Thoracic aorta (tissue), 2 donors: Measurements from ENCODE around the gene CR1. TPM values are rescaled to one million over a fixed set of nuclear protein-coding genes. Genes with fewer than 3 reads are reported as not detected.
"Not testable (repeated sequence)": the region's sequence is repeated elsewhere in the genome, so short reads cannot be mapped to it uniquely, and the experiment has no call there.

Source experiments
- ATAC-seq: fragments of 150-250 bp; one replicate; pipeline ENCODE4 v1.8.0; 2017; ENCODE audit warnings: low read depth; ENCODE audit not compliant: insufficient number of reproducible peaks, low FRiP score
- DNase-seq: peaks from one replicate; pipeline ENCODE4 v3.0.0-alpha.2; 2020; ENCODE audit warnings: low spot score
- H3K27ac ChIP-seq, 2 donors: fragments of 200-600 bp; sonication (generic); 1 replicate in 1 of 2; 2 replicates in 1 of 2; pipeline ENCODE4 v1.5.1; 2016; ENCODE audit warnings: mild to moderate bottlenecking in 2 of 2, moderate library complexity in 2 of 2
- H3K27me3 ChIP-seq: fragments of 200-600 bp; sonication (generic); replicated peaks from 2 replicates; pipeline ENCODE4 v1.6.0; 2016; ENCODE audit warnings: mild to moderate bottlenecking; ENCODE audit not compliant: insufficient read depth
- H3K36me3 ChIP-seq: fragments of 200-600 bp; sonication (generic); one replicate; pipeline ENCODE4 v1.5.1; 2016
- H3K4me1 ChIP-seq, 2 donors: fragments of 200-600 bp; sonication (generic); 1 replicate in 1 of 2; 2 replicates in 1 of 2; pipeline versions ENCODE4 v1.5.1 to v1.6.0; 2016; ENCODE audit warnings: low read depth in 2 of 2, mild to moderate bottlenecking in 1 of 2; ENCODE audit not compliant: control insufficient read depth in 1 of 2
- H3K4me3 ChIP-seq: fragments of 200-600 bp; sonication (generic); 2 replicates; pipeline ENCODE4 v1.5.1; 2016; ENCODE audit warnings: mild to moderate bottlenecking
- H3K9me3 ChIP-seq: fragments of 200-600 bp; sonication (generic); 2 replicates; pipeline ENCODE4 v1.5.1; 2016
- CTCF ChIP-seq: fragments of 200-600 bp; sonication (generic); IDR thresholded peaks from one replicate; pipeline ENCODE4 v1.5.1; 2019; ENCODE audit warnings: antibody characterized with exemption
- total RNA-seq, 2 donors: library from RNA; depleted of rRNA; stranded (reverse); fragments of >200 nt; gene quantifications; one replicate each; pipeline versions ENCODE4 v1.1.0 to v1.2.3, GENCODE V29; 2016

The CR1 gene
- total RNA-seq, 2 donors from 2014 or later, result 5.0 to 17.4 TPM

- ATAC-seq (no peak), DNase-seq (no peak)
- Histone ChIP-seq H3K27ac (no peak overlapping the region), H3K27me3 (no peaks in the 10 kb centered on the region), H3K36me3 (no peaks in the 10 kb centered on the region), H3K4me1 (peaks cover 0 to 5% of the 10 kb centered on the region in 2 donors), H3K4me3 (no peak overlapping the region), H3K9me3 (no peaks in the 10 kb centered on the region)
- no peak for TF ChIP-seq CTCF
These were observed 131.0 kb downstream of the CR1 start for GRCh38 chr1:207626972-207627337.

DNA sequence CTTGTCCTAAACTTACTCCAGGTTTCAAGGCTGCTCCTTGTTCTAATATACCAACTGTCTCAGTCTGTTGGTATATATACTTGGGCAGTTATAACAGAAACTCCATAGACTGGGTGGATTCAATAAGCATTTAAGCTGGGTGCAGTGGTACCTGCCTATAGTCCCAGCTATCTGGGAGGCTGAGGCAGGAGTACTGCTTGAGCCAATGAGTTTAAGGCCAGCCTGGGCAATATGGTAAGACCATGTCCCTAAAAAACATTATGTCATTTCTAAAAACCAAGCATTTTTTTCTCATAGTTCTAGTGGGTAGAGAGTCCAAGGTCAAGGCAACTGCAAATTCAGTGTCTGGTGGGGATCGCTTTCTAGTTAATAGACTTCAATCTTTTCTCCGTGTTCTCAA is 131.5 kb downstream of the CR1 start:
- no peaks in the 10 kb centered on the region for H3K27me3 ChIP-seq
- DNase-seq (no peak), ATAC-seq (no peak)
- H3K9me3 ChIP-seq, result no peaks in the 10 kb centered on the region
- no peak overlapping the region for H3K4me3 ChIP-seq
- H3K4me1 ChIP-seq, result peaks cover 0 to 5% of the 10 kb centered on the region in 2 donors
- H3K27ac ChIP-seq, result no peak overlapping the region
- no peak for TF ChIP-seq CTCF
- H3K36me3 ChIP-seq, result no peaks in the 10 kb centered on the region

DNA sequence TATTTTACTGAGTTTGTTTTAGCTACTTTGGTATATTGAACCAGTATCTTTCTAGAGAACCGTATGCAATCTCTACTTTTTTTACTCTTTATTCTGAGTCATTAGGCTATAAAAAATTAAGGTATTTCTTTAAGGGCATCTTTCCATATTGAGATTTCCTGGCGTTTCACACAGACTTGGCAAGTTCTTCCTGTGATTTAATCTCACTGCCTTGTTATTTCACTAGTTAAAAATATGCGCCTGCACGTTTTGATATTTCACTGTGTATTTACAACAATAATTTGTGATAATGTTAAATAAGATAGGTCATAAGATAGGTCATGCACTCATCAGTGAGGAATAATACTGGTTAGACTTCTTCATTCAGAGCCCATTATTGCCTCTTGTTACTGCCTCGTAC is 132.8 kb downstream of the CR1 start:
- ATAC-seq, result no peak
- no peak for DNase-seq
- no peaks in the 10 kb centered on the region for H3K9me3 ChIP-seq
- no peak overlapping the region for H3K4me3 ChIP-seq
- no peak for TF ChIP-seq CTCF
- no peak overlapping the region for H3K27ac ChIP-seq
- H3K4me1 ChIP-seq, result peaks cover 0 to 5% of the 10 kb centered on the region in 2 donors
- H3K36me3 ChIP-seq, result no peaks in the 10 kb centered on the region
- H3K27me3 ChIP-seq, result no peaks in the 10 kb centered on the region

GRCh38 chr1:207631137-207631536 is 135.2 kb downstream of the CR1 start:
- H3K27me3 ChIP-seq, result no peaks in the 10 kb centered on the region
- DNase-seq (no peak), ATAC-seq (no peak)
- H3K4me1 ChIP-seq, result peaks cover 0 to 5% of the 10 kb centered on the region in 2 donors
- H3K4me3 ChIP-seq, result no peak overlapping the region
- H3K27ac ChIP-seq, result no peak overlapping the region
- no peaks in the 10 kb centered on the region for H3K36me3 ChIP-seq
- H3K9me3 ChIP-seq, result no peaks in the 10 kb centered on the region
- no peak for TF ChIP-seq CTCF

- ATAC-seq, result no peak
- DNase-seq, result no peak
- H3K36me3 ChIP-seq, result no peaks in the 10 kb centered on the region
- no peak overlapping the region for H3K27ac ChIP-seq
- H3K27me3 ChIP-seq, result no peaks in the 10 kb centered on the region
- no peaks in the 10 kb centered on the region for H3K9me3 ChIP-seq
- H3K4me1 ChIP-seq, result peaks cover 0 to 5% of the 10 kb centered on the region in 2 donors
- H3K4me3 ChIP-seq, result no peak overlapping the region
- TF ChIP-seq CTCF, result no peak
These were observed 137.3 kb downstream of the CR1 start for GRCh38 chr1:207633226-207633625.

DNA sequence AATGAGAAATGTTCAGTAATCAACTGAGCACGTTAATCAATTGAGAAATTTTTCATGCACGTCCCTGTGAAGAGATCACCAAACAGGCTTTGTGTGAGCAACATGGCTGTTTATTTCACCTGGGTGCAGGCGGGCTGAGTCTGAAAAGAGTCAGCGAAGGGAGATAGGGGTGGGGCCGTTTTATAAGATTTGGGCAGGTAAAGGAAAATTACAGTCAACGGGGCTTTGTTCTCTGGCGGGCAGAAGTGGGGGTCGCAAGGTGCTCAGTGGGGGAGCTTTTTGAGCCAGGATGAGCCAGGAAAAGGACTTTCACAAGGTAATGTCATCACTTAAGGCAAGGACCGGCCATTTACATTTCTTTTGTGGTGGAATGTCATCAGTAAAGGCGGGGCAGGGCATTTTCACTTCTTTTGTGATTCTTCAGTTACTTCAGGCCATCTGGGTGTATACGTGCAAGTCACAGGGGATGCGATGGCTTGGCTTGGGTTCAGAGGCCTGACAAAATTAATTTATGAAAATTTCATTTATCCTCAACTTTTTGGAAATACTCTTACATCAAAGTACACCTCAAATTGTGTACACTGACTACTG is 137.8 kb downstream of the CR1 start:
- H3K27ac ChIP-seq, DNase-seq, H3K4me1 ChIP-seq, H3K4me3 ChIP-seq, H3K36me3 ChIP-seq, ATAC-seq, H3K27me3 ChIP-seq, H3K9me3 ChIP-seq: not testable (repeated sequence)

DNA sequence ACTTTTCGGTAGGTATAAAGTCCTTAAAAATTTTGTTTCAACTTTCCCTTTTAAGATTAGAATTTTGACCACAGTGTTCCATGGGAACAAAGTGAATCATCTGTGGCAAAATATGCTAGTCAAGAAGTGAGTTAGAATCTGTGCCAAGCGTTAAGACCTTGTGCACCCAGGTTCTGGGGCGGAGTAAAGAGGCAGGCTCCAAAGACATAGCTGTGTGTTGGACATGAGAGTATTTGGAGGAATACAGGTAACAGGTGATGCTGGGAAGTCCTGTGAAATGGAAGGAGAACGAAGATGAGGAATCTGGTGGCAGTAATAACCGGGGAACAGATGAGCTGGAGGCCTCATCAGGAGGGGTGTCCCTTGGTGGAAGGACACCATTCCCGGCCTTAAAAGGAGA is 138.3 kb downstream of the CR1 start:
- ATAC-seq, H3K36me3 ChIP-seq, H3K27ac ChIP-seq, DNase-seq, H3K4me1 ChIP-seq, H3K27me3 ChIP-seq, H3K9me3 ChIP-seq, H3K4me3 ChIP-seq: not testable (repeated sequence)

DNA sequence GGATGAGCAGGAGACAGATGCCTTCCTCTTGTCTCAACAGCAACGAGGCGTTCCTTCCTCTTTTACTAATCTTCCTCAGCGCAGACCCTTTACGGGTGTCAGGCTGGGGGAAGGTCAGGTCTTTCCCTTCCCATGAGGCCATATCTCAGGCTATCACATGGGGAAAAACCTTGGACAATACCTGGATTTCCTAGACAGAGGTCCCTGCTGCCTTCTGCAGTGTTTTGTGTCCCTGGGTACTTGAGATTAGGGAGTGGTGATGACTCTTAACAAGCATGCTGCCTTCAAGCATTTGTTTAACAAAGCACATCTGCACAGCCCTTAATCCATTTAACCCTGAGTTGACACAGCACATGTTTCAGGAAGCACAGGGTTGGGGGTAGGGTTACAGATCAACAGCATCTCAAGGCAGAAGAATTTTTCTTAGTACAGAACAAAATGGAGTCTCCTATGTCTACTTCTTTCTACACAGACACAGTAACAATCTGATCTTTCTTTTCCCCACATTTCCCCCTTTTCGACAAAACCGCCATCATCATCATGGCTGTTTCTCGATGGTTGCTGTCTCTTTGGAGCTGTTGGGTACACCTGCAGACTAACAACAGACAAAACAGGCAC is 139.7 kb downstream of the CR1 start:
- ATAC-seq, H3K36me3 ChIP-seq, H3K27me3 ChIP-seq, H3K4me1 ChIP-seq, H3K4me3 ChIP-seq, H3K9me3 ChIP-seq, DNase-seq, H3K27ac ChIP-seq: not testable (repeated sequence)
